RCC 7860 (cell line): Measurements from ENCODE around the gene TRIM74.
A peak's percentile ranks its signal among the peaks of the same experiment; 100 is the strongest.
"Not testable (repeated sequence)": the region's sequence is repeated elsewhere in the genome, so short reads cannot be mapped to it uniquely, and the experiment has no call there.

Source experiments
- DNase-seq: peaks from one replicate; pipeline ENCODE4 v3.0.0-alpha.2; 2015; ENCODE audit warnings: low spot score
- FAIRE-seq: peaks from 2 replicates; lab custom pipeline; 2012; peaks lifted over from hg19 to GRCh38; lab: Jason Lieb, UNC

Gene TRIM74

GRCh38 chr7:72914756-72915525 lies 54.3 kb downstream of the TRIM74 start:
- FAIRE-seq, result peak; percentile 70
- peak; percentile 54 for DNase-seq

- not testable (repeated sequence) for FAIRE-seq
These were observed 55.5 kb downstream of the TRIM74 start for GRCh38 chr7:72913750-72914149.

GRCh38 chr7:72911395-72911794 lies 57.9 kb downstream of the TRIM74 start:
- FAIRE-seq, DNase-seq: not testable (repeated sequence)

More at GRCh38 chr7:72913750-72914149, 55.5 kb downstream of the TRIM74 start:
- DNase-seq, result not testable (repeated sequence)
